ENCODE results near the gene GIMAP2.

DNA sequence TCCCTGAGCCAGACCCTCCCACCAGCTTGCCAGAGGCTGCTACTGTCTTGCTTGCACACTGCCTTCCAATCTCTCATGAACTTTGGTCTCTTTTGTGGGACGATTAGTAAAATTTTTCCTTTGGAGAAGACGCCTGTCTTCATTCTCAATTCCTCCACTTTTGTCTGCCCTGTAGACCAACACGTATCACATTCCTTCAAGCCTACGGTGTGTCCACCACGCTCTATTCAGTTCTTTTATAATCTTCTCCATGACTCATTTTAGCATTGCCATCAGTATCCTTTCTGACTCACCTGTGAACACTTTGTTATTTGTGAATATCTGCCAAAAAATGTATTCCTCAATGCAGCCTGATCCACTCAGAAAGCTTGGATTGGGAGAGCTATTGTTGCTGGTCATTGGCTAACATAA lies 53.1 kb downstream of the GIMAP2 start:
- TF ChIP-seq, protein P1, sequence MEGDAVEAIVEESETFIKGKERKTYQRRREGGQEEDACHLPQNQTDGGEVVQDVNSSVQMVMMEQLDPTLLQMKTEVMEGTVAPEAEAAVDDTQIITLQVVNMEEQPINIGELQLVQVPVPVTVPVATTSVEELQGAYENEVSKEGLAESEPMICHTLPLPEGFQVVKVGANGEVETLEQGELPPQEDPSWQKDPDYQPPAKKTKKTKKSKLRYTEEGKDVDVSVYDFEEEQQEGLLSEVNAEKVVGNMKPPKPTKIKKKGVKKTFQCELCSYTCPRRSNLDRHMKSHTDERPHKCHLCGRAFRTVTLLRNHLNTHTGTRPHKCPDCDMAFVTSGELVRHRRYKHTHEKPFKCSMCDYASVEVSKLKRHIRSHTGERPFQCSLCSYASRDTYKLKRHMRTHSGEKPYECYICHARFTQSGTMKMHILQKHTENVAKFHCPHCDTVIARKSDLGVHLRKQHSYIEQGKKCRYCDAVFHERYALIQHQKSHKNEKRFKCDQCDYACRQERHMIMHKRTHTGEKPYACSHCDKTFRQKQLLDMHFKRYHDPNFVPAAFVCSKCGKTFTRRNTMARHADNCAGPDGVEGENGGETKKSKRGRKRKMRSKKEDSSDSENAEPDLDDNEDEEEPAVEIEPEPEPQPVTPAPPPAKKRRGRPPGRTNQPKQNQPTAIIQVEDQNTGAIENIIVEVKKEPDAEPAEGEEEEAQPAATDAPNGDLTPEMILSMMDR (IDR thresholded peaks at IDR 0.05) = no peak
- TF ChIP-seq POLR2A (IDR thresholded peaks at IDR 0.05) (no peak), POLR2AphosphoS5 (IDR thresholded peaks at IDR 0.05) (no peak)

All from prostate gland (tissue), 2 donors.